ENCODE data around the gene IGFBP2. TPM values are rescaled to one million over a fixed set of nuclear protein-coding genes. Genes with fewer than 3 reads are reported as not detected.

IGFBP2 gene
- total RNA-seq, 1 experiment from 2014 or later = 363 TPM

DNA sequence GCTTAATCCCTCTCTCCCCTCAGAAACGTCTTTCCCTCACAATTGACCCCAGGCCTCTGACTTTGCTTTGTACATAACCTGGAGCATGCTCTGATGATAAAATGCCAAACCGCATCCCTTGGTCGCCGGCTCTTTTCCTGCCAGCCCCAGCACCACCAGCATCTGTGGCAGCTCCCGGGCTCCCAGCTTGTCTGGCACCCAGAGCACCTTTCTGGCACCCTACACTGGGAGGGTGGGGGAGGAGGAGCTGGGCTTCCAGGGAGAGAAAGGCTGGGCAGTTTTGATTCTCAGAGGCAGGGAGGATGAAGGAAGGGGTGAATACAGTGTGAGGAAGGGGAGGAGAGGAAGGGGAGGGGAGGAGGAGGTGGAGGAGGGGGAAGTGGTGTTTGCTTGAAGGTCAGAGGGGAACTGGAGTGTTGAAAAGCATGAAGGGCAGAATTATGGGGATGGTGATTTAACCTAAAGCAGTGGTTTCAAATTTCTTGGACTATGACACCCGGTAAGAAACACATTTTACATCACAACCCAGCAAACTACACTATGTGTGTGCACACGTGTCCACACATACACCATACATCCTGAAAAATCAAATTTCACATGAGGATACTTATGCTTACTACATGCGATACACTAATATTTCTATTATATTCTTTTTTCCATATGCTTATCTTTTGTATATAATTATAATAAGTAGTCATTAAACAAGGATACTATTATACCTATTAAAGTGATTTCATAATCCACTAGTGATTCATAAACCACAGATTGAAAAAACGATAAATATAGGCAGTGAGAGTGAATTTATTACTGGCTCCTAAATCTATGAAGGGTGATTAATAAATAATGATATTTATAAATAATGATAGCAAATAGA lies 30.0 kb upstream of the IGFBP2 start:
- no peak overlapping the region for H2BK20ac ChIP-seq (ENCODE audit: low read depth, low read length, poor library complexity, severe bottlenecking)
- no peak overlapping the region for H2AK5ac ChIP-seq (ENCODE audit: insufficient read length, low read length)
- WGBS (ENCODE audit: extremely low coverage, insufficient read length, low lambda C conversion rate) = no CpG with 5 or more reads among the region's 9 CpGs
- H3K23me2 ChIP-seq (ENCODE audit: insufficient read length, low read depth, low read length, poor library complexity, severe bottlenecking) = peaks cover 7% of the 10 kb centered on the region
- no peaks in the 10 kb centered on the region for H3K9me3 Mint-ChIP-seq
- H3K27ac Mint-ChIP-seq = peak overlapping the region; percentile 6 to 68 (median 25); a peak in 4 of 7 replicates
- H2BK15ac ChIP-seq (ENCODE audit: low read depth, low read length) = no peak overlapping the region
- H3K4me3 Mint-ChIP-seq = no peak overlapping the region
- no peaks in the 10 kb centered on the region for H3K9me3 ChIP-seq (ENCODE audit: control insufficient read depth, low read depth, low read length)
- H3K14ac ChIP-seq (ENCODE audit: insufficient read depth, low read length) = no peak overlapping the region
- no peak overlapping the region for H2AFZ ChIP-seq (ENCODE audit: low read length)
- H4K91ac ChIP-seq (ENCODE audit: insufficient read length, low read depth, low read length) = no peak overlapping the region
- H2BK5ac ChIP-seq (ENCODE audit: insufficient read length, low read length) = no peak overlapping the region
- H3K9ac ChIP-seq (ENCODE audit: extremely low read depth, insufficient read length, low read length) = no peak overlapping the region
- peaks cover 16% of the 10 kb centered on the region; the same call in 1 of the 2 replicates for H3K4me1 ChIP-seq (ENCODE audit: insufficient read depth, low read length)
- TF ChIP-seq CTCF (conservative IDR thresholded peaks at IDR 0.05) = no peak
- H2BK12ac ChIP-seq (ENCODE audit: insufficient read length, low read depth, low read length) = no peak overlapping the region
- no peak overlapping the region for H3K4ac ChIP-seq (ENCODE audit: low read depth, low read length)
- no peak overlapping the region for H4K8ac ChIP-seq (replicated peaks; ENCODE audit: insufficient read length, low read depth, low read length)
- no peaks in the 10 kb centered on the region for H3K79me2 ChIP-seq (ENCODE audit: insufficient read depth, low read length)
- no peak overlapping the region for H3K18ac ChIP-seq (ENCODE audit: insufficient read length, low read depth, low read length)
- peaks cover 44 to 56% of the 10 kb centered on the region in 2 experiments for H3K4me1 Mint-ChIP-seq
- peaks cover 0 to 4% (median 0%) of the 10 kb centered on the region in 3 experiments; a peak in 1 of 7 replicates for H3K36me3 Mint-ChIP-seq (ENCODE audit: insufficient read depth in 1 of 3, low read depth in 3 of 3)
- no peak overlapping the region for H3K23ac ChIP-seq (ENCODE audit: insufficient read length, low read depth, low read length)
- no peak overlapping the region for H3K27ac ChIP-seq (ENCODE audit: insufficient read length, low read depth, low read length)
- no peak overlapping the region for H3K56ac ChIP-seq (ENCODE audit: insufficient read length, low read depth, low read length)
- no peak for DNase-seq
- no peaks in the 10 kb centered on the region for H4K20me1 ChIP-seq (ENCODE audit: control insufficient read depth, insufficient read depth, insufficient read length)
- H2BK120ac ChIP-seq (ENCODE audit: low read depth, low read length, poor library complexity, severe bottlenecking) = no peak overlapping the region
- peaks cover 23% of the 10 kb centered on the region for H3K27me3 Mint-ChIP-seq (ENCODE audit: low read depth)
- H3T11ph ChIP-seq (ENCODE audit: low read length) = no peak overlapping the region
- no peaks in the 10 kb centered on the region for H3K79me1 ChIP-seq (ENCODE audit: insufficient read depth, low read depth, low read length, poor library complexity, severe bottlenecking)
- no peak overlapping the region for H4K5ac ChIP-seq (ENCODE audit: insufficient read length, low read depth, low read length)
- no peaks in the 10 kb centered on the region; the same call in 1 of the 2 replicates for H3K27me3 ChIP-seq (ENCODE audit: insufficient read depth, low read length)
- H3K4me2 ChIP-seq (ENCODE audit: insufficient read depth, insufficient read length, low read length) = no peak overlapping the region
